HCT116 (cell line): Measurements from ENCODE around the gene HERPUD2. TPM values are rescaled to one million over a fixed set of nuclear protein-coding genes. Genes with fewer than 3 reads are reported as not detected.
A peak's percentile ranks its signal among the peaks of the same experiment; 100 is the strongest.

Source experiments
- ATAC-seq: fragments of 200-7000 bp; cut with Tn5 transposase; 2 replicates; pipeline ENCODE4 v1.9.1; 2020; ENCODE audit warnings: mild to moderate bottlenecking, moderate library complexity
- BruUV-seq: library from RNA; stranded (reverse); fragments of 400-500 nt; replicated peaks from 2 replicates; lab custom pipeline; 2021; lab: Mats Ljungman, UMichigan
- CTCF ChIA-PET: fragments of 300-600 bp; sonication (Branson Sonifier 250); formaldehyde crosslinking; loops from one replicate; lab custom pipeline; 2021; ENCODE audit warnings: antibody characterized with exemption; lab: Charles Lee
- POLR2A ChIA-PET: fragments of 300-600, 350-600 bp; sonication (Branson Sonifier 250); formaldehyde crosslinking; loops from one replicate; lab custom pipeline; 2021; ENCODE audit warnings: antibody characterized with exemption; lab: Charles Lee
- RAD21 ChIA-PET, 2 experiments: fragments of 300-600 bp; sonication (Branson Sonifier 250); formaldehyde crosslinking; loops; one replicate each; lab custom pipeline; 2023; ENCODE audit warnings: low total read pairs in 2 of 2; ENCODE audit not compliant: uncharacterized antibody in 2 of 2, unreplicated experiment in 2 of 2, low non-redundant PET in 1 of 2; lab: Charles Lee
- DNase-seq: peaks from one replicate; pipeline ENCODE4 v3.0.0-alpha.2; 2010; ENCODE audit warnings: low read depth, low spot score
- H2AFZ ChIP-seq: fragments of 200-600 bp; shearing (Covaris generic), sonication (generic); 2 replicates; pipeline ENCODE4 v1.6.1; 2017; ENCODE audit warnings: low read depth, mixed run types, mixed read lengths, antibody characterized with exemption, low read length; ENCODE audit not compliant: poor library complexity, severe bottlenecking
- H3K27ac ChIP-seq: 2 replicates; pipeline ENCODE4 v1.5.1; 2012; ENCODE audit warnings: low read depth, low read length
- H3K27me3 ChIP-seq: fragments of 200-600 bp; sonication (generic); 2 replicates; pipeline ENCODE4 v1.6.1; 2016; ENCODE audit warnings: mixed run types, low read length, mixed read lengths; ENCODE audit not compliant: insufficient read depth
- H3K36me3 ChIP-seq, 2 experiments: fragments of 200-500 bp in 1 of 2; fragments of 200-600 bp in 1 of 2; sonication (Bioruptor generic) in 1 of 2; sonication (generic) in 1 of 2; 2 replicates each; pipeline versions ENCODE4 v1.5.1 to v1.6.1; 2014 to 2016; ENCODE audit warnings: low read length in 2 of 2, inconsistent platforms in 1 of 2, mixed read lengths in 1 of 2, mixed run types in 1 of 2; ENCODE audit not compliant: insufficient read depth in 2 of 2, control insufficient read depth in 1 of 2
- H3K4me1 ChIP-seq, 2 experiments: fragments of 200-600 bp in 1 of 2; sonication (generic) in 1 of 2; 2 replicates each; pipeline versions ENCODE4 v1.5.1 to v1.6.1; 2012 to 2017; ENCODE audit warnings: low read length in 2 of 2, inconsistent platforms in 1 of 2, mild to moderate bottlenecking in 1 of 2, mixed read lengths in 1 of 2, mixed run types in 1 of 2, moderate library complexity in 1 of 2; ENCODE audit not compliant: insufficient read depth in 2 of 2, control insufficient read depth in 1 of 2
- H3K4me2 ChIP-seq: fragments of 200-600 bp; sonication (generic); 2 replicates; pipeline ENCODE4 v1.6.1; 2017; ENCODE audit warnings: mixed run types, low read length, mixed read lengths
- H3K4me3 ChIP-seq, 2 experiments: fragments of 200-600 bp in 1 of 2; sonication (generic) in 1 of 2; replicated peaks in 1 of 2; 2 replicates each; pipeline ENCODE4 v1.5.1; 2011 to 2016; ENCODE audit warnings: low read length in 2 of 2, control low read depth in 1 of 2, low read depth in 1 of 2, mild to moderate bottlenecking in 1 of 2, mixed read lengths in 1 of 2, mixed run types in 1 of 2
- H3K79me2 ChIP-seq: fragments of 200-600 bp; sonication (generic); 2 replicates; pipeline ENCODE4 v1.6.1; 2017; ENCODE audit warnings: mild to moderate bottlenecking, mixed run types, low read length, moderate library complexity, mixed read lengths; ENCODE audit not compliant: insufficient read depth
- H3K9ac ChIP-seq: fragments of 200-600 bp; sonication (generic); 2 replicates; pipeline ENCODE4 v1.6.1; 2016; ENCODE audit warnings: low read length, mixed read lengths
- H3K9me2 ChIP-seq: fragments of 200-600 bp; sonication (generic), shearing (Covaris generic); 2 replicates; pipeline ENCODE4 v1.6.1; 2017; ENCODE audit warnings: mixed run types, mild to moderate bottlenecking, moderate library complexity; ENCODE audit not compliant: insufficient read depth
- H3K9me3 ChIP-seq, 2 experiments: fragments of 200-500 bp in 1 of 2; fragments of 200-600 bp in 1 of 2; sonication (Bioruptor generic) in 1 of 2; sonication (generic) in 1 of 2; 2 replicates each; pipeline ENCODE4 v1.6.1; 2014 to 2017; ENCODE audit warnings: low read length in 2 of 2, mixed read lengths in 2 of 2, inconsistent platforms in 1 of 2, low read depth in 1 of 2, mild to moderate bottlenecking in 1 of 2, mixed run types in 1 of 2, moderate library complexity in 1 of 2; ENCODE audit not compliant: control insufficient read depth in 1 of 2, insufficient read depth in 1 of 2
- H4K20me1 ChIP-seq: fragments of 200-600 bp; sonication (generic), shearing (Covaris generic); 2 replicates; pipeline ENCODE4 v1.6.1; 2017; ENCODE audit warnings: mixed run types, mild to moderate bottlenecking, moderate library complexity; ENCODE audit not compliant: insufficient read depth
- ATF3 ChIP-seq: IDR thresholded peaks from 2 replicates; pipeline ENCODE4 v1.6.1; 2012
- CBX3 ChIP-seq: IDR thresholded peaks from 2 replicates; pipeline ENCODE4 v1.6.1; 2012; ENCODE audit warnings: low read depth
- CEBPB ChIP-seq: IDR thresholded peaks from 2 replicates; pipeline ENCODE4 v1.6.1; 2012; ENCODE audit warnings: low read depth
- CTCF ChIP-seq, 3 experiments: fragments of 200-600 bp in 1 of 3; sonication (generic) in 1 of 3; IDR thresholded peaks in 2 of 3; conservative IDR thresholded peaks in 1 of 3; 2 replicates each; pipeline ENCODE4 v1.5.1; 2012 to 2017; ENCODE audit warnings: low read depth in 2 of 3, low read length in 2 of 3, antibody characterized with exemption in 1 of 3, borderline replicate concordance in 1 of 3, control low read depth in 1 of 3, mild to moderate bottlenecking in 1 of 3, mixed read lengths in 1 of 3, mixed run types in 1 of 3, moderate library complexity in 1 of 3; ENCODE audit not compliant: insufficient read depth in 1 of 3
- EGR1 ChIP-seq: IDR thresholded peaks from 2 replicates; pipeline ENCODE4 v1.6.1; 2012; ENCODE audit warnings: low read depth
- ELF1 ChIP-seq: IDR thresholded peaks from 2 replicates; pipeline ENCODE4 v1.6.1; 2012; ENCODE audit warnings: low read depth, borderline replicate concordance
- EZH2 ChIP-seq: fragments of 200-600 bp; sonication (generic); IDR thresholded peaks from 2 replicates; pipeline ENCODE4 v1.6.1; 2017; ENCODE audit warnings: antibody characterized with exemption, mixed run types
- EZH2phosphoT487 ChIP-seq: fragments of 200-600 bp; IDR thresholded peaks from 2 replicates; pipeline ENCODE4 v1.6.1; 2018; ENCODE audit warnings: antibody characterized with exemption, borderline replicate concordance
- FOSL1 ChIP-seq: IDR thresholded peaks from 2 replicates; pipeline ENCODE4 v1.6.1; 2012; ENCODE audit warnings: low read depth
- JUND ChIP-seq: IDR thresholded peaks from 2 replicates; pipeline ENCODE4 v1.6.1; 2012
- MAX ChIP-seq: IDR thresholded peaks from 2 replicates; pipeline ENCODE4 v1.6.1; 2012
- POLR2A ChIP-seq: IDR thresholded peaks from 2 replicates; pipeline ENCODE4 v1.7.0; 2011; ENCODE audit warnings: borderline replicate concordance; ENCODE audit not compliant: insufficient read depth, insufficient read length; ENCODE audit errors: extremely low read depth
- POLR2AphosphoS5 ChIP-seq: IDR thresholded peaks from 2 replicates; pipeline ENCODE4 v1.6.1; 2011; ENCODE audit warnings: mild to moderate bottlenecking, low read depth, low read length, moderate library complexity
- RAD21 ChIP-seq: IDR thresholded peaks from 2 replicates; pipeline ENCODE4 v1.6.1; 2012; ENCODE audit warnings: low read depth, mild to moderate bottlenecking
- SIN3A ChIP-seq: IDR thresholded peaks from 2 replicates; pipeline ENCODE4 v1.6.1; 2012; ENCODE audit warnings: low read depth
- SP1 ChIP-seq: IDR thresholded peaks from 2 replicates; pipeline ENCODE4 v1.6.1; 2012; ENCODE audit warnings: low read depth
- SRF ChIP-seq: IDR thresholded peaks from 2 replicates; pipeline ENCODE4 v1.6.1; 2012; ENCODE audit warnings: low read depth
- TCF7L2 ChIP-seq: IDR thresholded peaks from 2 replicates; pipeline ENCODE4 v1.7.0; 2011; ENCODE audit warnings: borderline replicate concordance, inconsistent platforms; ENCODE audit not compliant: insufficient read depth, insufficient read length; ENCODE audit errors: extremely low read depth
- YY1 ChIP-seq: IDR thresholded peaks from 2 replicates; pipeline ENCODE4 v1.6.1; 2011; ENCODE audit warnings: low read length, low read depth, moderate library complexity, mild to moderate bottlenecking; ENCODE audit not compliant: insufficient replicate concordance; ENCODE audit errors: extremely low read depth
- ZBTB33 ChIP-seq: IDR thresholded peaks from 2 replicates; pipeline ENCODE4 v1.6.1; 2011; ENCODE audit warnings: mild to moderate bottlenecking, low read length, moderate library complexity; ENCODE audit not compliant: insufficient replicate concordance; ENCODE audit errors: extremely low read depth
- ZFX ChIP-seq: fragments of 450-650 bp; IDR thresholded peaks from 2 replicates; pipeline ENCODE4 v1.6.1; 2017
- ZNF274 ChIP-seq: fragments of 200-500 bp; sonication (Bioruptor generic); IDR thresholded peaks from 2 replicates; pipeline ENCODE4 v1.6.1; 2014; ENCODE audit warnings: mild to moderate bottlenecking, low read depth, low read length, inconsistent platforms
- intact Hi-C: fragments of 100-400 bp; cut with micrococcal nuclease; formaldehyde crosslinking; loops from 2 replicates; pipeline ENCODE4 v1.10.0; 2022
- total RNA-seq: library from RNA; stranded (reverse); gene quantifications from one replicate; pipeline ENCODE4 v1.2.1, GENCODE V29; 2021; ENCODE audit not compliant: unreplicated experiment

The HERPUD2 gene
- total RNA-seq, 1 experiment from 2014 or later, result 20.5 TPM

- peaks cover 23% of the 10 kb centered on the region for H3K79me2 ChIP-seq
- ChIA-PET CTCF (interaction anchor here (1.9 kb wide), 1 partner anchor 12 kb away, joined by 9 read pairs; no protein-coding TSS in a partner anchor), RAD21 (no interaction called here), POLR2A (interaction anchor here (0.6 to 2.1 kb wide), 2 partner anchors 103 to 731 kb away, joined by 3 to 6 read pairs; partner anchors contain the start of gene SEPTIN7)
- no peaks in the 10 kb centered on the region for H3K27me3 ChIP-seq
- H4K20me1 ChIP-seq, result no peaks in the 10 kb centered on the region
- no peak overlapping the region for H3K27ac ChIP-seq
- H3K36me3 ChIP-seq, result no peaks in the 10 kb centered on the region
- H3K4me3 ChIP-seq, result no peak overlapping the region
- no peak overlapping the region for H3K9ac ChIP-seq
- no peak overlapping the region for H2AFZ ChIP-seq
- no TSS peak for BruUV-seq
- DNase-seq (no peak), ATAC-seq (no peak)
- H3K4me2 ChIP-seq, result peak overlapping the region; percentile 92
- peaks cover 3 to 34% of the 10 kb centered on the region in 2 experiments for H3K4me1 ChIP-seq
- intact Hi-C loops, result no loop called here
- no peaks in the 10 kb centered on the region for H3K9me3 ChIP-seq
- no peaks in the 10 kb centered on the region for H3K9me2 ChIP-seq
- TF ChIP-seq SIN3A (no peak), ZNF274 (no peak), SP1 (0 out of 2 replicates have a peak, but pooled peaks have one; percentile 29), ZFX (no peak), MAX (no peak), CEBPB (0 out of 2 replicates have a peak, but pooled peaks have one; percentile 27), EGR1 (no peak), SRF (no peak), FOSL1 (peak; percentile 41; the same call in 1 of the 2 replicates), CTCF (IDR thresholded peaks at IDR 0.05 in 2 of 3, conservative IDR thresholded peaks at IDR 0.05 in 1 of 3; ENCODE audit: borderline replicate concordance in 1 of 3, insufficient read depth in 1 of 3, low read depth in 2 of 3, low read length in 2 of 3) (no peak), YY1 (no peak), ATF3 (no peak), EZH2 (no peak), CBX3 (no peak), TCF7L2 (no peak), RAD21 (no peak), POLR2A (no peak), ELF1 (no peak), JUND (no peak; the same call in 1 of the 2 replicates), EZH2phosphoT487 (no peak), ZBTB33 (no peak), POLR2AphosphoS5 (peak; percentile 21; the same call in 1 of the 2 replicates)
These were observed 2.7 kb upstream of the HERPUD2 start for GRCh38 chr7:35697414-35698175.
